Breast epithelium (tissue), 3 donors: ENCODE results near the gene KMO.

Source experiments
- CTCF ChIP-seq, 3 donors: fragments of 450-650 bp; IDR thresholded peaks; one replicate each; pipeline ENCODE4 v1.5.1; 2016 to 2017; ENCODE audit warnings: antibody characterized with exemption in 3 of 3, mild to moderate bottlenecking in 3 of 3, moderate library complexity in 3 of 3
- POLR2A ChIP-seq: fragments of 450-650 bp; IDR thresholded peaks from one replicate; pipeline ENCODE4 v1.6.1; 2016; ENCODE audit warnings: antibody characterized with exemption, mild to moderate bottlenecking, moderate library complexity
- POLR2AphosphoS5 ChIP-seq, 3 donors: sonication (generic); formaldehyde crosslinking; IDR thresholded peaks; one replicate each; pipeline ENCODE4 v1.6.1; 2017; ENCODE audit warnings: antibody characterized with exemption in 3 of 3

DNA sequence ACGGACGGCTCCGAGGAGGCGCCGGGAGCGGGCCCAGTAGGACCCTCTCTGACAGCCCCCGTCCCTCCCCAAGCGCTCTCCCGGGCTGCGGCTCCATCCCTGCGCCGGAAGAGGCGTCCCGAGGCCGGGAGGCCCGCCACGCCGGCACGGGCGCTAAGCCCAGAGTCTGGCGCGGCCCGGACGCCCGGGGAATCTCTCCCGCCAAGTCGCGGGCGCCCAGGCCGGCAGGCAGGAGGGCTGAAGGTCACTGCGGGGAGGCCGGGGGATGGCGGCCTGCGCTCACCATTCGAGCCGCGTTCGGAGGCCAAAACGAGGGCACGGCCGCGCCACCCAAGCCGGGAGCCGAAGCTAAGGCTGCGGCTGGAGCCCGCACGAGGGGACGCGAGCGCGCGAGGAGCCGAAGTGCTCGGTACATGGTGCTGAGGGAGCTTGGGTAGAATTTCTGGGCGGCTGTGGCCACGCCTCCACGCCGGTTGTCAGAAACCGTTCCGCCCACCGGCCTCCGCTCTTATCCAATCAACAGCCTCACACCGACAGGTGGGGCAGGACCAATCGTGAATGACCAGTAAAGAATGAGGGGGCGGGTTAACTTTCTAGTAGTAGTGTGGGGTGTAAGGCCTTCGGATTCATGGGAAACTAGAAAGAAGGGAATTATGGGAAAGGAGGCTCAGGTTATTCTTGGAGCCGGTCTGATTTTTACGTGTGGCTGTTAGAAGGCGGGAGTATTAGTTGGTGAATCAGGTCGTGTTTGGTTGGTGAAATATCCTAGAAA lies 12.7 kb upstream of the KMO start, which contains the start of gene FH:
- TF ChIP-seq CTCF (IDR thresholded peaks at IDR 0.05) (no peak), POLR2A (peak; percentile 33), POLR2AphosphoS5 (IDR thresholded peaks at IDR 0.05) (peak in 2 of 3 donors; percentile 70 to 74)
